HCT116 (cell line): ENCODE results near the gene ATXN1. TPM values are rescaled to one million over a fixed set of nuclear protein-coding genes. Genes with fewer than 3 reads are reported as not detected.

Experiments used
- ATAC-seq: fragments of 200-7000 bp; cut with Tn5 transposase; 2 replicates; pipeline ENCODE4 v1.9.1; 2020; ENCODE audit warnings: mild to moderate bottlenecking, moderate library complexity
- BruUV-seq: library from RNA; stranded (reverse); fragments of 400-500 nt; replicated peaks from 2 replicates; lab custom pipeline; 2021; lab: Mats Ljungman, UMichigan
- CTCF ChIA-PET: fragments of 300-600 bp; sonication (Branson Sonifier 250); formaldehyde crosslinking; loops from one replicate; lab custom pipeline; 2021; ENCODE audit warnings: antibody characterized with exemption; lab: Charles Lee
- POLR2A ChIA-PET: fragments of 300-600, 350-600 bp; sonication (Branson Sonifier 250); formaldehyde crosslinking; loops from one replicate; lab custom pipeline; 2021; ENCODE audit warnings: antibody characterized with exemption; lab: Charles Lee
- RAD21 ChIA-PET, 2 experiments: fragments of 300-600 bp; sonication (Branson Sonifier 250); formaldehyde crosslinking; loops; one replicate each; lab custom pipeline; 2023; ENCODE audit warnings: low total read pairs in 2 of 2; ENCODE audit not compliant: uncharacterized antibody in 2 of 2, unreplicated experiment in 2 of 2, low non-redundant PET in 1 of 2; lab: Charles Lee
- DNase-seq: peaks from one replicate; pipeline ENCODE4 v3.0.0-alpha.2; 2010; ENCODE audit warnings: low read depth, low spot score
- H2AFZ ChIP-seq: fragments of 200-600 bp; shearing (Covaris generic), sonication (generic); 2 replicates; pipeline ENCODE4 v1.6.1; 2017; ENCODE audit warnings: low read depth, mixed run types, mixed read lengths, antibody characterized with exemption, low read length; ENCODE audit not compliant: poor library complexity, severe bottlenecking
- H3K27ac ChIP-seq: 2 replicates; pipeline ENCODE4 v1.5.1; 2012; ENCODE audit warnings: low read depth, low read length
- H3K27me3 ChIP-seq: fragments of 200-600 bp; sonication (generic); 2 replicates; pipeline ENCODE4 v1.6.1; 2016; ENCODE audit warnings: mixed run types, low read length, mixed read lengths; ENCODE audit not compliant: insufficient read depth
- H3K36me3 ChIP-seq, 2 experiments: fragments of 200-500 bp in 1 of 2; fragments of 200-600 bp in 1 of 2; sonication (Bioruptor generic) in 1 of 2; sonication (generic) in 1 of 2; 2 replicates each; pipeline versions ENCODE4 v1.5.1 to v1.6.1; 2014 to 2016; ENCODE audit warnings: low read length in 2 of 2, inconsistent platforms in 1 of 2, mixed read lengths in 1 of 2, mixed run types in 1 of 2; ENCODE audit not compliant: insufficient read depth in 2 of 2, control insufficient read depth in 1 of 2
- H3K4me1 ChIP-seq, 2 experiments: fragments of 200-600 bp in 1 of 2; sonication (generic) in 1 of 2; 2 replicates each; pipeline versions ENCODE4 v1.5.1 to v1.6.1; 2012 to 2017; ENCODE audit warnings: low read length in 2 of 2, inconsistent platforms in 1 of 2, mild to moderate bottlenecking in 1 of 2, mixed read lengths in 1 of 2, mixed run types in 1 of 2, moderate library complexity in 1 of 2; ENCODE audit not compliant: insufficient read depth in 2 of 2, control insufficient read depth in 1 of 2
- H3K4me2 ChIP-seq: fragments of 200-600 bp; sonication (generic); 2 replicates; pipeline ENCODE4 v1.6.1; 2017; ENCODE audit warnings: mixed run types, low read length, mixed read lengths
- H3K4me3 ChIP-seq, 2 experiments: fragments of 200-600 bp in 1 of 2; sonication (generic) in 1 of 2; replicated peaks in 1 of 2; 2 replicates each; pipeline ENCODE4 v1.5.1; 2011 to 2016; ENCODE audit warnings: low read length in 2 of 2, control low read depth in 1 of 2, low read depth in 1 of 2, mild to moderate bottlenecking in 1 of 2, mixed read lengths in 1 of 2, mixed run types in 1 of 2
- H3K79me2 ChIP-seq: fragments of 200-600 bp; sonication (generic); 2 replicates; pipeline ENCODE4 v1.6.1; 2017; ENCODE audit warnings: mild to moderate bottlenecking, mixed run types, low read length, moderate library complexity, mixed read lengths; ENCODE audit not compliant: insufficient read depth
- H3K9ac ChIP-seq: fragments of 200-600 bp; sonication (generic); 2 replicates; pipeline ENCODE4 v1.6.1; 2016; ENCODE audit warnings: low read length, mixed read lengths
- H3K9me2 ChIP-seq: fragments of 200-600 bp; sonication (generic), shearing (Covaris generic); 2 replicates; pipeline ENCODE4 v1.6.1; 2017; ENCODE audit warnings: mixed run types, mild to moderate bottlenecking, moderate library complexity; ENCODE audit not compliant: insufficient read depth
- H3K9me3 ChIP-seq, 2 experiments: fragments of 200-500 bp in 1 of 2; fragments of 200-600 bp in 1 of 2; sonication (Bioruptor generic) in 1 of 2; sonication (generic) in 1 of 2; 2 replicates each; pipeline ENCODE4 v1.6.1; 2014 to 2017; ENCODE audit warnings: low read length in 2 of 2, mixed read lengths in 2 of 2, inconsistent platforms in 1 of 2, low read depth in 1 of 2, mild to moderate bottlenecking in 1 of 2, mixed run types in 1 of 2, moderate library complexity in 1 of 2; ENCODE audit not compliant: control insufficient read depth in 1 of 2, insufficient read depth in 1 of 2
- H4K20me1 ChIP-seq: fragments of 200-600 bp; sonication (generic), shearing (Covaris generic); 2 replicates; pipeline ENCODE4 v1.6.1; 2017; ENCODE audit warnings: mixed run types, mild to moderate bottlenecking, moderate library complexity; ENCODE audit not compliant: insufficient read depth
- ATF3 ChIP-seq: IDR thresholded peaks from 2 replicates; pipeline ENCODE4 v1.6.1; 2012
- CBX3 ChIP-seq: IDR thresholded peaks from 2 replicates; pipeline ENCODE4 v1.6.1; 2012; ENCODE audit warnings: low read depth
- EGR1 ChIP-seq: IDR thresholded peaks from 2 replicates; pipeline ENCODE4 v1.6.1; 2012; ENCODE audit warnings: low read depth
- MAX ChIP-seq: IDR thresholded peaks from 2 replicates; pipeline ENCODE4 v1.6.1; 2012
- POLR2AphosphoS5 ChIP-seq: IDR thresholded peaks from 2 replicates; pipeline ENCODE4 v1.6.1; 2011; ENCODE audit warnings: mild to moderate bottlenecking, low read depth, low read length, moderate library complexity
- intact Hi-C: fragments of 100-400 bp; cut with micrococcal nuclease; formaldehyde crosslinking; loops from 2 replicates; pipeline ENCODE4 v1.10.0; 2022
- total RNA-seq: library from RNA; stranded (reverse); gene quantifications from one replicate; pipeline ENCODE4 v1.2.1, GENCODE V29; 2021; ENCODE audit not compliant: unreplicated experiment
- TF ChIP-seq, protein P1 (sequence below), 3 experiments: fragments of 200-600 bp in 1 of 3; sonication (generic) in 1 of 3; IDR thresholded peaks in 2 of 3; conservative IDR thresholded peaks in 1 of 3; 2 replicates each; pipeline ENCODE4 v1.5.1; 2012 to 2017; ENCODE audit warnings: low read depth in 2 of 3, low read length in 2 of 3, antibody characterized with exemption in 1 of 3, borderline replicate concordance in 1 of 3, control low read depth in 1 of 3, mild to moderate bottlenecking in 1 of 3, mixed read lengths in 1 of 3, mixed run types in 1 of 3, moderate library complexity in 1 of 3; ENCODE audit not compliant: insufficient read depth in 1 of 3
- TF ChIP-seq, protein P2 (sequence below): IDR thresholded peaks from 2 replicates; pipeline ENCODE4 v1.6.1; 2012; ENCODE audit warnings: low read depth

ATXN1 gene
- total RNA-seq, 1 experiment from 2014 or later = 21.0 TPM

- POLR2A ChIA-PET = no interaction called here
These were observed 8.7 kb upstream of the ATXN1 start for GRCh38 chr6:16769986-16770376.

More at GRCh38 chr6:16769986-16770376, 8.7 kb upstream of the ATXN1 start:
- intact Hi-C loops = loop anchor here (2.0 to 5.0 kb wide), 2 partner anchors 368 to 437 kb away; no protein-coding TSS in a partner anchor
- Histone ChIP-seq H3K9ac (peak overlapping the region; percentile 33), H3K27me3 (no peaks in the 10 kb centered on the region), H3K4me3 (peak overlapping the region in 1 of 2 experiments; percentile 38; a peak in 2 of 4 replicates), H3K4me2 (peak overlapping the region; percentile 79), H3K9me2 (no peaks in the 10 kb centered on the region), H2AFZ (peak overlapping the region; percentile 72), H3K36me3 (no peaks in the 10 kb centered on the region), H3K79me2 (no peaks in the 10 kb centered on the region), H4K20me1 (no peaks in the 10 kb centered on the region), H3K27ac (peak overlapping the region; percentile 70; the same call in 1 of the 2 replicates), H3K9me3 (no peaks in the 10 kb centered on the region), H3K4me1 (peaks cover 57 to 66% of the 10 kb centered on the region in 2 experiments)
- no TSS peak for BruUV-seq
- RAD21 ChIA-PET = interaction anchor here in 1 of 2 experiments (0.7 kb wide), 1 partner anchor 44 kb away, joined by 3 read pairs; no protein-coding TSS in a partner anchor
- no peak for TF ChIP-seq ATF3
- no peak for TF ChIP-seq CBX3
- TF ChIP-seq MAX = no peak
- TF ChIP-seq, protein P1, sequence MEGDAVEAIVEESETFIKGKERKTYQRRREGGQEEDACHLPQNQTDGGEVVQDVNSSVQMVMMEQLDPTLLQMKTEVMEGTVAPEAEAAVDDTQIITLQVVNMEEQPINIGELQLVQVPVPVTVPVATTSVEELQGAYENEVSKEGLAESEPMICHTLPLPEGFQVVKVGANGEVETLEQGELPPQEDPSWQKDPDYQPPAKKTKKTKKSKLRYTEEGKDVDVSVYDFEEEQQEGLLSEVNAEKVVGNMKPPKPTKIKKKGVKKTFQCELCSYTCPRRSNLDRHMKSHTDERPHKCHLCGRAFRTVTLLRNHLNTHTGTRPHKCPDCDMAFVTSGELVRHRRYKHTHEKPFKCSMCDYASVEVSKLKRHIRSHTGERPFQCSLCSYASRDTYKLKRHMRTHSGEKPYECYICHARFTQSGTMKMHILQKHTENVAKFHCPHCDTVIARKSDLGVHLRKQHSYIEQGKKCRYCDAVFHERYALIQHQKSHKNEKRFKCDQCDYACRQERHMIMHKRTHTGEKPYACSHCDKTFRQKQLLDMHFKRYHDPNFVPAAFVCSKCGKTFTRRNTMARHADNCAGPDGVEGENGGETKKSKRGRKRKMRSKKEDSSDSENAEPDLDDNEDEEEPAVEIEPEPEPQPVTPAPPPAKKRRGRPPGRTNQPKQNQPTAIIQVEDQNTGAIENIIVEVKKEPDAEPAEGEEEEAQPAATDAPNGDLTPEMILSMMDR (IDR thresholded peaks at IDR 0.05 in 2 of 3, conservative IDR thresholded peaks at IDR 0.05 in 1 of 3; ENCODE audit: borderline replicate concordance in 1 of 3, insufficient read depth in 1 of 3, low read depth in 2 of 3, low read length in 2 of 3) = no peak
- no peak for TF ChIP-seq POLR2AphosphoS5
- TF ChIP-seq EGR1 = no peak
- TF ChIP-seq, protein P2, sequence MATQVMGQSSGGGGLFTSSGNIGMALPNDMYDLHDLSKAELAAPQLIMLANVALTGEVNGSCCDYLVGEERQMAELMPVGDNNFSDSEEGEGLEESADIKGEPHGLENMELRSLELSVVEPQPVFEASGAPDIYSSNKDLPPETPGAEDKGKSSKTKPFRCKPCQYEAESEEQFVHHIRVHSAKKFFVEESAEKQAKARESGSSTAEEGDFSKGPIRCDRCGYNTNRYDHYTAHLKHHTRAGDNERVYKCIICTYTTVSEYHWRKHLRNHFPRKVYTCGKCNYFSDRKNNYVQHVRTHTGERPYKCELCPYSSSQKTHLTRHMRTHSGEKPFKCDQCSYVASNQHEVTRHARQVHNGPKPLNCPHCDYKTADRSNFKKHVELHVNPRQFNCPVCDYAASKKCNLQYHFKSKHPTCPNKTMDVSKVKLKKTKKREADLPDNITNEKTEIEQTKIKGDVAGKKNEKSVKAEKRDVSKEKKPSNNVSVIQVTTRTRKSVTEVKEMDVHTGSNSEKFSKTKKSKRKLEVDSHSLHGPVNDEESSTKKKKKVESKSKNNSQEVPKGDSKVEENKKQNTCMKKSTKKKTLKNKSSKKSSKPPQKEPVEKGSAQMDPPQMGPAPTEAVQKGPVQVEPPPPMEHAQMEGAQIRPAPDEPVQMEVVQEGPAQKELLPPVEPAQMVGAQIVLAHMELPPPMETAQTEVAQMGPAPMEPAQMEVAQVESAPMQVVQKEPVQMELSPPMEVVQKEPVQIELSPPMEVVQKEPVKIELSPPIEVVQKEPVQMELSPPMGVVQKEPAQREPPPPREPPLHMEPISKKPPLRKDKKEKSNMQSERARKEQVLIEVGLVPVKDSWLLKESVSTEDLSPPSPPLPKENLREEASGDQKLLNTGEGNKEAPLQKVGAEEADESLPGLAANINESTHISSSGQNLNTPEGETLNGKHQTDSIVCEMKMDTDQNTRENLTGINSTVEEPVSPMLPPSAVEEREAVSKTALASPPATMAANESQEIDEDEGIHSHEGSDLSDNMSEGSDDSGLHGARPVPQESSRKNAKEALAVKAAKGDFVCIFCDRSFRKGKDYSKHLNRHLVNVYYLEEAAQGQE = no peak
- ATAC-seq (no peak), DNase-seq (no peak)
- CTCF ChIA-PET = interaction anchor here (1.1 to 2.9 kb wide), 4 partner anchors 8 to 366 kb away, joined by 3 to 32 read pairs (median 8); partner anchors contain the start of gene ATXN1
